Skeletal muscle satellite cell (primary cell): ENCODE measurements around the gene ARHGAP45.

Experiments used
- H3K27me3 ChIP-seq: 2 replicates; pipeline ENCODE4 v1.7.0; 2013; ENCODE audit warnings: low read length; ENCODE audit not compliant: control insufficient read depth, insufficient read depth
- H3K36me3 ChIP-seq: 2 replicates; pipeline ENCODE4 v1.7.0; 2013; ENCODE audit warnings: mild to moderate bottlenecking, control low read depth, low read length; ENCODE audit not compliant: insufficient read depth
- H3K4me1 ChIP-seq: 2 replicates; pipeline ENCODE4 v1.7.0; 2013; ENCODE audit warnings: low read length; ENCODE audit not compliant: control insufficient read depth, insufficient read depth
- H3K4me2 ChIP-seq: 2 replicates; pipeline ENCODE4 v1.7.0; 2013; ENCODE audit warnings: mild to moderate bottlenecking, low read length
- H3K4me3 ChIP-seq: 2 replicates; pipeline ENCODE4 v1.7.0; 2013; ENCODE audit warnings: low read length
- H3K9ac ChIP-seq: 2 replicates; pipeline ENCODE4 v1.7.0; 2013; ENCODE audit warnings: mild to moderate bottlenecking, low read depth, low read length, moderate library complexity
- H3K9me3 ChIP-seq: replicated peaks from 2 replicates; pipeline ENCODE4 v1.7.0; 2013; ENCODE audit warnings: mild to moderate bottlenecking, control low read depth, low read length

Gene ARHGAP45

GRCh38 chr19:1062387-1063029, 4.5 kb upstream of the ARHGAP45 start:
- H3K4me3 ChIP-seq: no peak overlapping the region
- peaks cover 15% of the 10 kb centered on the region for H3K9me3 ChIP-seq
- peaks cover 12% of the 10 kb centered on the region for H3K27me3 ChIP-seq

GRCh38 chr19:1063030-1063908, 3.7 kb upstream of the ARHGAP45 start:
- H3K4me2 ChIP-seq: no peak overlapping the region
- H3K4me3 ChIP-seq: no peak overlapping the region
- no peak overlapping the region for H3K9ac ChIP-seq
- peaks cover 8% of the 10 kb centered on the region for H3K4me1 ChIP-seq
- H3K9me3 ChIP-seq: peaks cover 9% of the 10 kb centered on the region
- H3K36me3 ChIP-seq: peaks cover 4% of the 10 kb centered on the region
- peaks cover 16% of the 10 kb centered on the region for H3K27me3 ChIP-seq

More at GRCh38 chr19:1062387-1063029, 4.5 kb upstream of the ARHGAP45 start:
- peaks cover 8% of the 10 kb centered on the region for H3K4me1 ChIP-seq
- no peak overlapping the region for H3K4me2 ChIP-seq
- H3K36me3 ChIP-seq: peaks cover 10% of the 10 kb centered on the region
- no peak overlapping the region for H3K9ac ChIP-seq

GRCh38 chr19:1063909-1064660, 2.9 kb upstream of the ARHGAP45 start:
- H3K4me3 ChIP-seq: no peak overlapping the region
- H3K4me1 ChIP-seq: peaks cover 8% of the 10 kb centered on the region
- peaks cover 23% of the 10 kb centered on the region for H3K27me3 ChIP-seq
- H3K4me2 ChIP-seq: no peak overlapping the region
- no peaks in the 10 kb centered on the region for H3K36me3 ChIP-seq
- peaks cover 2% of the 10 kb centered on the region for H3K9me3 ChIP-seq
- no peak overlapping the region for H3K9ac ChIP-seq

GRCh38 chr19:1064661-1065605, 2.0 kb upstream of the ARHGAP45 start:
- H3K27me3 ChIP-seq: peaks cover 30% of the 10 kb centered on the region
- H3K4me1 ChIP-seq: peaks cover 8% of the 10 kb centered on the region
- H3K4me2 ChIP-seq: peak overlapping the region; percentile 37
- peaks cover 2% of the 10 kb centered on the region for H3K9me3 ChIP-seq
- H3K4me3 ChIP-seq: no peak overlapping the region
- H3K9ac ChIP-seq: no peak overlapping the region
- H3K36me3 ChIP-seq: no peaks in the 10 kb centered on the region

- Histone ChIP-seq H3K4me3 (no peak overlapping the region), H3K9me3 (peaks cover 2% of the 10 kb centered on the region), H3K27me3 (peaks cover 32% of the 10 kb centered on the region), H3K4me1 (peaks cover 8% of the 10 kb centered on the region), H3K4me2 (no peak overlapping the region), H3K36me3 (no peaks in the 10 kb centered on the region), H3K9ac (no peak overlapping the region)
These were observed 1.3 kb upstream of the ARHGAP45 start for GRCh38 chr19:1065606-1066109.

GRCh38 chr19:1066251-1066747, 668 bp upstream of the ARHGAP45 start:
- peaks cover 38% of the 10 kb centered on the region for H3K27me3 ChIP-seq
- peaks cover 8% of the 10 kb centered on the region for H3K4me1 ChIP-seq
- H3K4me3 ChIP-seq: no peak overlapping the region
- H3K4me2 ChIP-seq: no peak overlapping the region
- H3K36me3 ChIP-seq: no peaks in the 10 kb centered on the region
- peaks cover 2% of the 10 kb centered on the region for H3K9me3 ChIP-seq
- H3K9ac ChIP-seq: no peak overlapping the region

GRCh38 chr19:1067341-1067957, 482 bp downstream of the ARHGAP45 start:
- Histone ChIP-seq H3K4me3 (peak overlapping the region; percentile 34), H3K27me3 (peaks cover 48% of the 10 kb centered on the region), H3K9me3 (peaks cover under 1% of the 10 kb centered on the region), H3K36me3 (no peaks in the 10 kb centered on the region), H3K4me2 (peak overlapping the region; percentile 54), H3K4me1 (peaks cover 12% of the 10 kb centered on the region), H3K9ac (no peak overlapping the region)

GRCh38 chr19:1068009-1069001, 1.3 kb downstream of the ARHGAP45 start:
- Histone ChIP-seq H3K4me3 (no peak overlapping the region), H3K9ac (no peak overlapping the region), H3K4me2 (no peak overlapping the region), H3K4me1 (peaks cover 12% of the 10 kb centered on the region), H3K27me3 (peaks cover 53% of the 10 kb centered on the region), H3K9me3 (no peaks in the 10 kb centered on the region), H3K36me3 (no peaks in the 10 kb centered on the region)

- H3K9me3 ChIP-seq: no peaks in the 10 kb centered on the region
- H3K4me3 ChIP-seq: no peak overlapping the region
- peaks cover 12% of the 10 kb centered on the region for H3K4me1 ChIP-seq
- no peaks in the 10 kb centered on the region for H3K36me3 ChIP-seq
- H3K27me3 ChIP-seq: peaks cover 53% of the 10 kb centered on the region
- H3K9ac ChIP-seq: no peak overlapping the region
- no peak overlapping the region for H3K4me2 ChIP-seq
These were observed 2.2 kb downstream of the ARHGAP45 start for GRCh38 chr19:1069009-1069779.
